ENCODE measurements around the gene C1orf115. TPM values are rescaled to one million over a fixed set of nuclear protein-coding genes. Genes with fewer than 3 reads are reported as not detected.

C1orf115 gene
- total RNA-seq, 1 experiment from 2014 or later, result 2.5 TPM

DNA sequence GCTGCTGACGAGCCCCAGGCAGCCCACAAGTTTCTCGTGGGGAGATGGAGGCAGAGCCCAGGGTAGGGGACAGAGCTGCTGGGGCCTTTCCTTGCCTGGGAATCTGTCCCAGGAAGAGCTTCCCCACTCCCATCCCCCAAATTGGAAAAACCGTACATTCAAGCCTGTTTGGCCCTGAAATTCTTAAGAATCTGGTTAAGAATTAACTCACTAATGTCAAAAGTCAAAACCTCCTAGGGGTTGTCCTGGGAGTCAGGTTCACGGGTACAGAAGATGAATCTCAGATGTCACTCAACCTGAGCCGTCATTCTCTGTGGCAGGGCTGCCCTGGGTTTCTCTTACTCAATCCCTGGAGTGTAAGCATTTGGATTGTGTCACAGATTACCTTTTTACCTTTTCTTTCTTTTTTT lies 8.4 kb downstream of the C1orf115 start:
- H3K4me3 ChIP-seq, result no peak overlapping the region

DNA sequence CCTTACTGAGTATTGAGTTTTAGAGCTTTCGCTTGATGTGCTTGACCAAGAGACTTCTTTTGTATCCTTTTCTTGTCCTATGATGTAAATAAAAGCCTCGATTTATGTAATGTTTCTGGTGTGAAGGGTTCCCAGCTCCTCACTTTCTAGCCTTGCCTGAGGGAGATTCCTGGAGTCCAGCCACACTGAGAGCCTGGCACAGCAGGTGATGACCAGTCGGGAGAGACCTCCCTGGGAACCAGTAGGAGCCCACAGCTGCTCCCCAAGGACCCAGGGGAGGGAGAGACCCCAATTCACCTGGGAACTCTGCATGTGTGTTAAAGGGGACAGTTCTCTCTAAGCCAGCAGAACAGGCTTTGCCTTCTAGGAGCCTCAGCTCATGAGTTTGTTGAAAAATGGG lies 8.9 kb downstream of the C1orf115 start:
- Histone ChIP-seq H3K4me1 (replicated peaks) (no peaks in the 10 kb centered on the region), H3K27me3 (replicated peaks) (no peaks in the 10 kb centered on the region), H3K9me3 (replicated peaks) (no peaks in the 10 kb centered on the region), H3K4me3 (no peak overlapping the region), H3K27ac (no peak overlapping the region), H3K36me3 (no peaks in the 10 kb centered on the region)
- DNase-seq (ENCODE audit: low read depth in 1 of 2, low spot score in 2 of 2), result no peak

More for the DNA sequence above, 8.4 kb downstream of the C1orf115 start:
- Histone ChIP-seq H3K27me3 (replicated peaks) (no peaks in the 10 kb centered on the region), H3K27ac (no peak overlapping the region), H3K36me3 (no peaks in the 10 kb centered on the region), H3K4me1 (replicated peaks) (no peaks in the 10 kb centered on the region), H3K9me3 (replicated peaks) (no peaks in the 10 kb centered on the region)
- DNase-seq (ENCODE audit: low read depth in 1 of 2, low spot score in 2 of 2), result no peak

DNA sequence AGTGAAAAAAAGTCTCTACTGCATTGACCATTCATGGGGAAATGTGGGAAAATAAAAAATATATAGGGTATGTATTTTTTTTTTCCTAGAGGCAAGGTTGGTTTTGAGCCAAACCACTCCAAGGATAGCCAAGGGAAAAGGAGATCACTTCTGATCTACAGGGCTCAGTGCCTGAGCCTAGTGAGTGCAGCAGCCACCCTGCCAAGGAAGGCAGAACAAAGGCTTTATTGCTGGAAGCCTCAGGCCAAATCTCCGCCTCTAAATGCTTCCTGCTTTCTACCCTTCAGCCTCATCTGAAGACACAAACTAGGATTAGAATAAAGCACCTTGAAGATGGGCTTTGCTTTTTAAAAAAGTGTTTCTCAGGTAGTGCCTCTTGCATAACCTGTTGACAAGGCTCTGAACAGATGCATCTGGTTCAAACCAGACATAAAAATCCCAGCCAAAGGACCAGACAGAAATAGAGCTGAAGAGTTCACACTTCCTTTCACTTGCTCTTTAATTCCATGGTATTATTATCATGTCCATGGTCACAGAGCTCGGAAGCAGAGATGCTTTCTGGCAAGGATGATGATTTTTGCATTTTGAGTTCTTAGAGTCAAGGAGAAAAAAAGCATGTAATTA lies 10.5 kb downstream of the C1orf115 start:
- no peaks in the 10 kb centered on the region for H3K36me3 ChIP-seq
- H3K4me1 ChIP-seq (replicated peaks), result no peaks in the 10 kb centered on the region
- DNase-seq (ENCODE audit: low read depth in 1 of 2, low spot score in 2 of 2), result no peak
- H3K27ac ChIP-seq, result no peak overlapping the region
- H3K27me3 ChIP-seq (replicated peaks), result no peaks in the 10 kb centered on the region
- H3K9me3 ChIP-seq (replicated peaks), result no peaks in the 10 kb centered on the region
- no peak overlapping the region for H3K4me3 ChIP-seq

DNA sequence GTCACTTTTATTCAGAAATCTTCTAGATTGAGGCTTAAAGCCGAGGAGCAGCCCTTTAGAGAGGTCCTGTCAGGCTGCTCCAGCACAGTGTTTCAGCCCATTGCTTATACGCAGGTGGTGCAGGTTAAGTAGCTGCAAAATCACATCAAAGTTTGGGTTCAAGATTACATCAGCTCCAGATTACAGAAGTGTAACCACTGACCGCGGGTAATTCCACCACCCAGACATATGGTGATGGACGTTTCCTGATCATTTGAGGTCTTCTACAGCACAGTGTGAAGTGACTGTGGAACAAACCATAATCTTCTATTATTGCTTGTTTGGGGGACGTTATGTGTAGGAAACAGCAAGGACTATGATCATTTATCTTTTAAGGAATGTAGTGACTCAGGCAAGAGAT lies 11.8 kb downstream of the C1orf115 start:
- Histone ChIP-seq H3K4me3 (no peak overlapping the region), H3K9me3 (replicated peaks) (no peaks in the 10 kb centered on the region)
- DNase-seq (ENCODE audit: low read depth in 1 of 2, low spot score in 2 of 2), result no peak

DNA sequence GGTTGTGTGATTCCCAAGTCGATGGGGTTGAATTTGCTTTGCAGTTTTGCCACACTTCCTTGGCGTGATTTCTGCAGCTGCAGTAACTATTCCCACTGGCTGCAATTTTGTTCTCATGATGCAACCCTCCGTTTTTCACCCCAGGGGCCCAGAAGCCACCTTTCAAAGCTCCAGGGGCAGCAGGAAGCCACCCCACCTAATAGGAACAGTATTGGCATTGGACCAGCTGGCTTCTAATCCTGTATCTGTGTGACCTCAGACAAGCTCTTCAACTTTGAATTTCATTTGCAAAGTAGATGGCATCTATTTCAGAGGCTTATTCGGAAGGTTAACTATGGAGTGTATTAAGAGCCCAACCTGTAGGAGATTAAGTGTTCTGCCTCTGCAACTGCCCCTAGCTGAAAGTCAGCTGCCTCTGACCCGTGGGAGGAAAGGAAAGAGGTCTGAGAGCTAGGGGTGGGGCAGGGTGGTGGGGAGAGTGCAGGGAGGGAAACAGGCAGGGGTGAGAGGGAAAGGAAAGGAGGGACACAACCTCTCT lies 12.6 kb downstream of the C1orf115 start:
- peak in 1 of 2 experiments; percentile 28 for DNase-seq (ENCODE audit: low read depth in 1 of 2, low spot score in 2 of 2)
- Histone ChIP-seq H3K27ac (no peak overlapping the region), H3K36me3 (no peaks in the 10 kb centered on the region), H3K27me3 (replicated peaks) (no peaks in the 10 kb centered on the region), H3K9me3 (replicated peaks) (no peaks in the 10 kb centered on the region), H3K4me1 (replicated peaks) (no peaks in the 10 kb centered on the region), H3K4me3 (no peak overlapping the region)

More for the DNA sequence above, 11.8 kb downstream of the C1orf115 start:
- no peaks in the 10 kb centered on the region for H3K36me3 ChIP-seq
- H3K4me1 ChIP-seq (replicated peaks), result no peaks in the 10 kb centered on the region
- H3K27me3 ChIP-seq (replicated peaks), result no peaks in the 10 kb centered on the region
- H3K27ac ChIP-seq, result no peak overlapping the region

DNA sequence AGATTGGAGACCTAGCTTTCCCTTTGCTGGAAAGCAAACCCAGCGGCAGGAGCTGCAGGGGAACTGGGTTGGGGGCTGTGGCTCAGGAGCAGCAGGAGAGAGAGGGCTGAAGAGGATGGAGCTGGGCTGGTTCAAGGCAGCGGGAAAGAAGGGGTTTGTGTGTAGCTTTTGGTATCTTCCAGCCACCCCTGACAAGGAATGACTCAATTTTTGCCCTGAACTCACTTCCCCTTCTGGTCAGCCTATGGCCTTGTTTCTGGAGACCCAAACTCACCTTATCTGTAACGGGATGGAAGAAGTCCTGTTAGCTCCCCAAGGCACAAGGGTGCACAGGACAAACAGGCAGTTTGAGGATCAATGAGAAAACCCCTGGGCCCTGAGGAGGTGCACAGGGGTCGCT lies 13.1 kb downstream of the C1orf115 start:
- Histone ChIP-seq H3K27me3 (replicated peaks) (no peaks in the 10 kb centered on the region), H3K4me1 (replicated peaks) (no peaks in the 10 kb centered on the region), H3K4me3 (no peak overlapping the region), H3K9me3 (replicated peaks) (no peaks in the 10 kb centered on the region), H3K36me3 (no peaks in the 10 kb centered on the region), H3K27ac (no peak overlapping the region)
- DNase-seq (ENCODE audit: low read depth in 1 of 2, low spot score in 2 of 2), result peak in 1 of 2 experiments; percentile 18

DNA sequence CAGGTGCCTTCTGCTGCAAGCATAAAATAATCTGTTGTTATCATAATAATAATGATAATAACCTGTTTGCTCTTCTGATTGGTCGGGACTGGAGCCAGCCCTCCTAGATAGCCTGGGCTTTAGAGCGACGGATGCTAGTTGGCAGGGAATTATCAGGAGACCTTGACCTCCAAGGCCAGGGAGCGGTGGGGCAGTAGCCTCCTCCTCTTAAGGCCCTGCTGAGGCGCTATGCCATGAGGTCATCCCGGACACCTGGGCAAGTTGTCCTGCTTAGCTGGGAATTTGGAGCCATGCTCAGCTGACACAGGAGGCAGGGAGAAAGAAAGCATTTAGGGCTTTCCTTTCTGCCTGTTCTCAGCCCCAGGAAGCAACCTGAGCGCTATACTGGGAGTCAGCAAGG lies 15.6 kb downstream of the C1orf115 start:
- no peak for DNase-seq (ENCODE audit: low read depth in 1 of 2, low spot score in 2 of 2)
- no peaks in the 10 kb centered on the region for H3K4me1 ChIP-seq (replicated peaks)
- H3K27me3 ChIP-seq (replicated peaks), result no peaks in the 10 kb centered on the region
- no peaks in the 10 kb centered on the region for H3K9me3 ChIP-seq (replicated peaks)
- H3K4me3 ChIP-seq, result no peak overlapping the region
- H3K27ac ChIP-seq, result no peak overlapping the region
- no peaks in the 10 kb centered on the region for H3K36me3 ChIP-seq

DNA sequence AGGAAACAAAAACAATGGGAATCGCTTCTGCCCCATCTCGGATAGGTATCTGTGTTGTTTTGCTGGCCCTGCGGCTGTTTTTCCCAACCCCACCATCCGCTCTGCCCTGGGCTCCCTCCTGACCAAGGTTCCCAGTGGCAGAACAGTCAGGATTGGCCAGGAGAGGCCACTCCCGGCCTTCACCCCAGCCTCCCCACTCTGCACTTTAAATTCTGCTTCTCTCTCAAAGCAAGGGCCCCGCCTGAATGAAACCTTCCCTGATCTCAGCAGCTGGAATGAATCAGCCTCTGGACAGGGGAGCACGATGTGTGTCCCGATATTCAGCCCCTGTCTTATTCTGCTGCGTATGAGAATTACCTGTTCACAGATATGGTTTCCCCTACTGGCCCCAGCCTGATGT lies 16.3 kb downstream of the C1orf115 start:
- Histone ChIP-seq H3K27ac (no peak overlapping the region), H3K27me3 (replicated peaks) (no peaks in the 10 kb centered on the region), H3K9me3 (replicated peaks) (no peaks in the 10 kb centered on the region), H3K4me3 (no peak overlapping the region), H3K4me1 (replicated peaks) (peaks cover 5% of the 10 kb centered on the region; the same call in 1 of the 2 replicates), H3K36me3 (no peaks in the 10 kb centered on the region)
- DNase-seq (ENCODE audit: low read depth in 1 of 2, low spot score in 2 of 2), result peak in 1 of 2 experiments; percentile 3

DNA sequence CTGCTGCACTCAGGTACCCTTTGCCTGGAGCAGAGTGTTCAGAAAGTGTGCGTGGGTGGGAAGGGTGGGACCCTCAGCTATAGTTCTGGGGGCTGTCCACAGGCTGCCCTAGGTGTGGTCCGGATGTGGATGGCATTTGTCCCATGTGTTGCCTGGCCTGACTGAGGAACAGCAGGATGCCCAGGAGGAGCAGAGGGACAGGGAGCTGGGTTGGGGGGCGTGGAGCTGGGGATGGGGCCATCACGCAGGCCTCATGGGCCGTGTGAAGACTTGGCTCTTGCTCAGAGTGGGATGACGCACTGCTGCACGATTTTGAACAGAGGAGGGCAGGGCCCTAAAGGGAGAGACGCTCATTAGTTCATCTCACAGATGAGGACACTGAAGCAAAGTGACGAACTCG lies 17.0 kb downstream of the C1orf115 start:
- H3K27ac ChIP-seq, result no peak overlapping the region
- no peaks in the 10 kb centered on the region for H3K36me3 ChIP-seq
- peak in 1 of 2 experiments; percentile 31 for DNase-seq (ENCODE audit: low read depth in 1 of 2, low spot score in 2 of 2)
- H3K9me3 ChIP-seq (replicated peaks), result no peaks in the 10 kb centered on the region
- no peaks in the 10 kb centered on the region for H3K27me3 ChIP-seq (replicated peaks)
- peaks cover 7% of the 10 kb centered on the region; the same call in 1 of the 2 replicates for H3K4me1 ChIP-seq (replicated peaks)
- no peak overlapping the region for H3K4me3 ChIP-seq

DNA sequence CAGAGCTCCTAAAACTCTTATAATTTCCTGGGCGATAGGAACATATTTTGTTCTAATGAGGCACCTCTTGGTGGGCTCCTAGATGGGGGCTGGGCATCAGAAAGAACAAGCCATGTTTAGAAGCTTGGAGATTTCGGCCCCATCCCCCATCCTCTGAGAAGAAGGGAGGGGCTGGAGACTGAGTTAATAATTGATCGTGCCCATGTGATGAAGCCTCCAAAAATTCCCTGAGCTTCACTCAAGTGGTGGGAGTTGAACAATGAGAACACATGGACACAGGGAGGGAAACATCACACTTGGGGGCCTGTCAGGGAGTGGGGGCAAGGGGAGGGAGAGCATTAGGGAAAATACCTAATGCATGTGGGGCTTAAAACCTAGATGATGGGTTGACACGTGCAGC lies 18.1 kb downstream of the C1orf115 start:
- Histone ChIP-seq H3K4me3 (no peak overlapping the region), H3K27me3 (replicated peaks) (no peaks in the 10 kb centered on the region), H3K9me3 (replicated peaks) (no peaks in the 10 kb centered on the region), H3K36me3 (no peaks in the 10 kb centered on the region), H3K27ac (no peak overlapping the region), H3K4me1 (replicated peaks) (peaks cover 7% of the 10 kb centered on the region; the same call in 1 of the 2 replicates)
- DNase-seq (ENCODE audit: low read depth in 1 of 2, low spot score in 2 of 2), result peak in 1 of 2 experiments; percentile 5

DNA sequence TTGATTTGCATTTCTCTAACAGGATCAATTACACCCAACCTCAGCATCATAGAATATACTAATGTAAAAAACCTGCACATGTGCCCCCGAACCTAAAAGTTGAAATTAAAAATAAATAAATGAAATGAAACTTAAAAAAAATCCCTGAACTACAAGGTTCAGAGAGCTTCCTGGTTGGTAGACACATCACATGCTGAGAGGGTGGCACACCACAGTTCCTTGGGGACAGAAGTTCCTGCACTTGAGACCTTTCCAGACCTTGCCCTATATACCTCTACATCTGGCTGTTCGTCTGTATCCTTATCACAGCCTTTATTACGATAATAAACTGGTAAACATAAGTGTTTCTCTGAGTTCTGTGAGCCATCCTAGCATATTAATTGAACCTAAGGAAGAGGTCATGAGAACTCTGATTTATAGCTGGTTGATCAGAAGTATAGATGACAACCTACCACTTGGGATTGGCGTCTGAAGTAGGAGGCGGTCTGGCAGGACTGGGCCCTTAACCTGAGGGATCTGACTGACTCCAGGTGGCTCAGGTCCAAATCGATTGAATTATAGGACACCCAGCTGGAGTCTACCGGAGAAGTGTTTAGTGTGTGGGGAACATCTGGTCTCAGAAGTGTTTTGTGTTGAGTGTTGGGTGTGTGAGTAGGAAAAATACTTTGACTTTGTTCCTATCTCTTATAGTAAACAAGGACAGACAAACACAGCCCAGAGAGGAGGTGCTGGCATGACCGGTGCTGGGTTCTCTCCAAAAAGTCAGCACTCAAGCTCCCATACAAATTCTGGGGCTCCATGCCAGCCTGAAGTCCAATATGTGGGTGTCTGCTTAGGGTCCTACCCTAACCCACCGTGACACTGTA lies 19.0 kb downstream of the C1orf115 start:
- Histone ChIP-seq H3K4me1 (replicated peaks) (peaks cover 7% of the 10 kb centered on the region; the same call in 1 of the 2 replicates), H3K9me3 (replicated peaks) (no peaks in the 10 kb centered on the region), H3K36me3 (no peaks in the 10 kb centered on the region), H3K27me3 (replicated peaks) (no peaks in the 10 kb centered on the region), H3K27ac (no peak overlapping the region), H3K4me3 (no peak overlapping the region)
- peak in 1 of 2 experiments; percentile 19 for DNase-seq (ENCODE audit: low read depth in 1 of 2, low spot score in 2 of 2)

DNA sequence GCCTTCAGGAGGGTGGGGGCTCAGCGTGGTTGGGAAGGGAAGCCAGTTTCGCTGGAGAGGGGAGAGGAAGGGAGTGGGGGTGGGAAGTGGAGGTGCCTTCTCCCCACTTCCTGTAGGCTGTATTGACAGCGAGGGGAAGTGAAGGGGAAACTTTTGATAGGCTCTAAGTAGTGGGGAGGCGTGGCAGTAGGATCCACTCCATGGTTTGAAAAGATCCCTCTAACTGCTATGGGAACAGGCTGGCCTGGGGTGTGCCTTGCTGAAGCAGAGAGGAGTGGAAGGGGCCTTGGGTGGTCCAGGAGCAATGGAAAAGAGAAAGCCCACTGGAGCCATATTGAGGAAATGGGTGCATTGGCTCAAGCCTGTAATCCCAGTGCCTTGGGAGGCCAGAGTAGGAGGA lies 20.2 kb downstream of the C1orf115 start:
- Histone ChIP-seq H3K4me3 (no peak overlapping the region), H3K27me3 (replicated peaks) (no peaks in the 10 kb centered on the region)

DNA sequence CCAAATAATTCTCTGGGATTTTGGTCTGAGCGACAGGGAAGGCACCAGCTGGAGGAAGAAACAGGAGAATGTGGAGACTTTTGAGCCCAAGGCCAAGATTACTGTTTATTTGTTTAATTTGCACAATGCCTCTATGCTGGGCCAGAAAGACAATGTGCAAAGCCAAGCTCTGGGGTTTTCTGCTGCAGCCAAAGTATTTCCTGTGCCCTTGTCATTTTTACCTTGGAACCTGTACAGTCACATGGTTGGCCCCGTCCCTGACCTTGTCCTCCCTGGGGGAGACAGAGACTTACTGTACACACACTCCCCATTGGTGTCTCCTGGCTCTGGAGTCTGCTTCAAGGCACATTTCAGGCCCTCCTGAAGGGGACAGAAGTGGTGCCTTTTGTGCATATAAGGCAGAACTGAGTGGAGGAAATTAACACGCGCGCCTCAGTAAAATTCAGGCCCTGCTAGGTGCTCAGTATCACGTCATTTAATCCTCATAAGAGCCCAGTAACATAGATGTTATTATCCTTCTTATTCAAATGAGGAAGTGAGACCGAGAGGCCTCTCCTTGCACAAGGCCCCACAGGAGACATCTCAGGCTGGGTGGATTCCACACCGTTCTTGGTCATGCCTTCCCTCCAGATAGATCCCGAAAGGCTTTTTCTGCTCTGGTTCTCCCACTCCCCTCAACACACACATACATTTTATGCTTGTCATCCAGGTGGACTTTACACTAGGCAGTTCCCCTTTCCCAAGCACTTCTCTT lies 21.1 kb downstream of the C1orf115 start:
- Histone ChIP-seq H3K4me1 (replicated peaks) (peaks cover 7% of the 10 kb centered on the region; the same call in 1 of the 2 replicates), H3K4me3 (no peak overlapping the region), H3K27ac (no peak overlapping the region), H3K9me3 (replicated peaks) (no peaks in the 10 kb centered on the region), H3K36me3 (no peaks in the 10 kb centered on the region), H3K27me3 (replicated peaks) (no peaks in the 10 kb centered on the region)
- DNase-seq (ENCODE audit: low read depth in 1 of 2, low spot score in 2 of 2), result peak; percentile 10 to 26

More for the DNA sequence above, 20.2 kb downstream of the C1orf115 start:
- H3K27ac ChIP-seq, result no peak overlapping the region
- DNase-seq (ENCODE audit: low read depth in 1 of 2, low spot score in 2 of 2), result peak in 1 of 2 experiments; percentile 30
- no peaks in the 10 kb centered on the region for H3K36me3 ChIP-seq
- H3K4me1 ChIP-seq (replicated peaks), result peaks cover 7% of the 10 kb centered on the region; the same call in 1 of the 2 replicates
- H3K9me3 ChIP-seq (replicated peaks), result no peaks in the 10 kb centered on the region
